GM12878 (cell line): ENCODE data around the gene HTT-AS. TPM values are rescaled to one million over a fixed set of nuclear protein-coding genes. Genes with fewer than 3 reads are reported as not detected.

ENCODE experiments used
- ATAC-seq: fragments of 200-7000 bp; cut with Tn5 transposase; 3 replicates; pipeline ENCODE4 v1.9.1; 2020; ENCODE audit warnings: mild to moderate bottlenecking, moderate library complexity
- BruUV-seq: library from RNA; stranded (reverse); fragments of 400-500 nt; replicated peaks from 2 replicates; lab custom pipeline; 2021; lab: Mats Ljungman, UMichigan
- CTCF ChIA-PET: fragments of 300-600 bp; sonication (Branson Sonifier 250); formaldehyde crosslinking; extraction: SDS; loops from one replicate; lab custom pipeline; 2021; ENCODE audit warnings: inconsistent platforms; lab: Yijun Ruan, JAX
- POLR2A ChIA-PET: fragments of 350-600 bp; formaldehyde crosslinking; extraction: SDS; loops from one replicate; lab custom pipeline; 2021; ENCODE audit warnings: inconsistent platforms; lab: Charles Lee
- RAD21 ChIA-PET: fragments of 300-600 bp; sonication (Branson Sonifier 250); formaldehyde crosslinking; loops from one replicate; lab custom pipeline; 2023; ENCODE audit warnings: antibody characterized with exemption; ENCODE audit not compliant: unreplicated experiment; lab: Charles Lee
- SMC1A ChIA-PET: fragments of 300-600 bp; sonication (Branson Sonifier 250); formaldehyde crosslinking; loops from one replicate; lab custom pipeline; 2023; ENCODE audit not compliant: unreplicated experiment, uncharacterized antibody; lab: Charles Lee
- DNase-seq: peaks from one replicate; pipeline ENCODE4 v3.0.0-alpha.2; 2011; ENCODE audit warnings: low read depth, low spot score
- FAIRE-seq: peaks from 3 replicates; lab custom pipeline; 2011; peaks lifted over from hg19 to GRCh38; lab: Jason Lieb, UNC
- H2AFZ ChIP-seq: 2 replicates; pipeline ENCODE4 v1.6.0; 2011; ENCODE audit warnings: low read depth, low read length, control low read depth; ENCODE audit not compliant: control insufficient read depth
- H3K27ac ChIP-seq: 2 replicates; pipeline ENCODE4 v1.5.1; 2011; ENCODE audit warnings: control low read depth; ENCODE audit not compliant: control insufficient read depth, insufficient read depth
- H3K27me3 ChIP-seq, 2 experiments: replicated peaks in 1 of 2; 2 replicates each; pipeline versions ENCODE4 v1.6.0 to v1.6.1; 2011; ENCODE audit warnings: low read length in 1 of 2; ENCODE audit not compliant: control insufficient read depth in 2 of 2, insufficient read depth in 2 of 2
- H3K36me3 ChIP-seq, 2 experiments: 2 replicates each; pipeline ENCODE4 v1.5.1; 2011; ENCODE audit warnings: low read length in 1 of 2; ENCODE audit not compliant: control insufficient read depth in 2 of 2, insufficient read depth in 2 of 2
- H3K4me1 ChIP-seq: 2 replicates; pipeline ENCODE4 v1.6.1; 2011; ENCODE audit warnings: mild to moderate bottlenecking, low read length, moderate library complexity, mixed read lengths; ENCODE audit not compliant: control insufficient read depth, insufficient read depth
- H3K4me2 ChIP-seq: 2 replicates; pipeline ENCODE4 v1.6.0; 2011; ENCODE audit warnings: control low read depth; ENCODE audit not compliant: control insufficient read depth, insufficient read depth
- H3K4me3 ChIP-seq: fragments of 200-600 bp; sonication (generic); 2 replicates; pipeline ENCODE4 v1.5.1; 2016
- H3K79me2 ChIP-seq: 2 replicates; pipeline ENCODE4 v1.6.0; 2011; ENCODE audit warnings: low read length; ENCODE audit not compliant: control insufficient read depth, insufficient read depth
- H3K9ac ChIP-seq: 2 replicates; pipeline ENCODE4 v1.8.0; 2011; ENCODE audit warnings: low read length, control low read depth, mixed read lengths; ENCODE audit not compliant: control insufficient read depth, insufficient read depth
- H3K9me3 ChIP-seq: replicated peaks from 3 replicates; pipeline ENCODE4 v1.5.1; 2011; ENCODE audit warnings: mild to moderate bottlenecking, low read length; ENCODE audit not compliant: control insufficient read depth, insufficient read depth
- H4K20me1 ChIP-seq: 2 replicates; pipeline ENCODE4 v1.6.0; 2011; ENCODE audit not compliant: control insufficient read depth, insufficient read depth
- ASH2L ChIP-seq: fragments of 300-600, 200-600 bp; sonication (generic); IDR thresholded peaks from 2 replicates; pipeline ENCODE4 v1.6.1; 2017; ENCODE audit warnings: low read depth, mild to moderate bottlenecking, borderline replicate concordance
- BHLHE40 ChIP-seq, 2 experiments: fragments of 450-650 bp in 1 of 2; IDR thresholded peaks; 2 replicates each; pipeline ENCODE4 v1.6.1; 2011 to 2017; ENCODE audit warnings: low read depth in 2 of 2, borderline replicate concordance in 1 of 2, improper control_type of control experiment in 1 of 2, low read length in 1 of 2, mild to moderate bottlenecking in 1 of 2
- CBX5 ChIP-seq: sonication (generic); IDR thresholded peaks from 2 replicates; pipeline ENCODE4 v1.6.1; 2016; ENCODE audit warnings: low read depth, moderate library complexity, mild to moderate bottlenecking, inconsistent platforms
- CHD1 ChIP-seq: IDR thresholded peaks from 2 replicates; pipeline ENCODE4 v1.6.1; 2012; ENCODE audit warnings: low read depth, low read length, improper control_type of control experiment
- DPF2 ChIP-seq: fragments of 450-650 bp; IDR thresholded peaks from 2 replicates; pipeline ENCODE4 v1.6.1; 2017; ENCODE audit warnings: mild to moderate bottlenecking
- FOS ChIP-seq: IDR thresholded peaks from 3 replicates; pipeline ENCODE4 v1.6.1; 2011; ENCODE audit warnings: borderline replicate concordance; ENCODE audit not compliant: insufficient read length; ENCODE audit errors: extremely low read depth
- HCFC1 ChIP-seq: fragments of 150-350 bp; IDR thresholded peaks from 2 replicates; pipeline ENCODE4 v1.6.1; 2014; ENCODE audit warnings: low read length
- HDAC2 ChIP-seq: fragments of 200-600 bp; sonication (generic); IDR thresholded peaks from 2 replicates; pipeline ENCODE4 v1.6.1; 2017
- IRF4 ChIP-seq: IDR thresholded peaks from 2 replicates; pipeline ENCODE4 v1.6.1; 2011; ENCODE audit warnings: low read depth, low read length
- JUNB ChIP-seq: IDR thresholded peaks from 2 replicates; pipeline ENCODE4 v1.6.1; 2016; ENCODE audit warnings: antibody characterized with exemption, mild to moderate bottlenecking
- JUND ChIP-seq: IDR thresholded peaks from 2 replicates; pipeline ENCODE4 v1.6.1; 2012; ENCODE audit warnings: low read depth, mild to moderate bottlenecking, low read length, improper control_type of control experiment, moderate library complexity
- NBN ChIP-seq: fragments of 450-650 bp; IDR thresholded peaks from 2 replicates; pipeline ENCODE4 v1.6.1; 2016
- RELA ChIP-seq: fragments of 450-650 bp; IDR thresholded peaks from 2 replicates; pipeline ENCODE4 v1.8.0; 2014; ENCODE audit warnings: borderline replicate concordance; ENCODE audit not compliant: partially characterized antibody
- SREBF1 ChIP-seq: IDR thresholded peaks from 2 replicates; pipeline ENCODE4 v1.6.1; 2012; ENCODE audit warnings: mild to moderate bottlenecking, low read length
- STAT1 ChIP-seq: fragments of 450-650 bp; conservative IDR thresholded peaks from 2 replicates; pipeline ENCODE4 v1.6.1; 2014; ENCODE audit warnings: antibody characterized with exemption, mild to moderate bottlenecking
- YBX1 ChIP-seq: fragments of 450-650 bp; IDR thresholded peaks from 2 replicates; pipeline ENCODE4 v1.6.1; 2016; ENCODE audit warnings: antibody characterized with exemption
- ZNF217 ChIP-seq: fragments of 450-650 bp; IDR thresholded peaks from 2 replicates; pipeline ENCODE4 v1.6.1; 2017; ENCODE audit warnings: antibody characterized with exemption, mild to moderate bottlenecking
- WGBS: methylation state at CpG from one replicate; pipeline ENCODE4 v1.1.6; 2016; ENCODE audit warnings: low lambda C conversion rate; ENCODE audit not compliant: insufficient replicate concordance, insufficient coverage; ENCODE audit errors: missing lambda C conversion rate; 5-methylcytosine and 5-hydroxymethylcytosine counted together
- in situ Hi-C: fragments of 300-500 bp; cut with MboI; formaldehyde crosslinking; loops from 9 replicates; pipeline ENCODE4 v1.14.3; 2018; ENCODE audit warnings: mixed read lengths
- intact Hi-C: fragments of 100-400 bp; cut with micrococcal nuclease; formaldehyde crosslinking; loops from one replicate; pipeline ENCODE4 v1.14.2; 2022; ENCODE audit not compliant: unreplicated experiment
- polyA plus RNA-seq, 11 experiments: library from polyadenylated mRNA; depleted of rRNA in 4 of 11; unstranded in 6 of 11; stranded (reverse) in 5 of 11; fragments of >200 nt; fragmentation: Nextera tagmentation in 4 of 11; fragmentation: Illumina TruSeq in 1 of 11; extraction: Ambion mirVana in 4 of 11; extraction: Trizol in 1 of 11; gene quantifications; 1 replicate in 1 of 11; 2 replicates in 10 of 11; pipeline versions ENCODE4 v1.2.1 to v1.2.3, GENCODE V29; 2011 to 2016; ENCODE audit warnings: inconsistent platforms in 2 of 11, missing spikeins in 2 of 11, low read depth in 1 of 11
- total RNA-seq, 4 experiments: library from RNA; depleted of rRNA in 3 of 4; stranded (reverse); fragments of >200 nt in 3 of 4; fragmentation: Illumina TruSeq in 1 of 4; extraction: Trizol in 1 of 4; gene quantifications; 2 replicates each; pipeline versions ENCODE4 v1.2.1 to v1.2.3, GENCODE V29; 2013 to 2021
- TF ChIP-seq, protein P1 (sequence below): IDR thresholded peaks from 2 replicates; pipeline ENCODE4 v1.6.1; 2011; ENCODE audit warnings: low read depth, mild to moderate bottlenecking, low read length, moderate library complexity, borderline replicate concordance; ENCODE audit errors: extremely low read depth
- TF ChIP-seq, protein P2 (sequence below): IDR thresholded peaks from 2 replicates; pipeline ENCODE4 v1.6.1; 2011; ENCODE audit warnings: low read depth, low read length, improper control_type of control experiment, borderline replicate concordance
- TF ChIP-seq, protein P3 (sequence below): fragments of 450-650 bp; IDR thresholded peaks from 2 replicates; pipeline ENCODE4 v1.6.1; 2016; ENCODE audit warnings: mild to moderate bottlenecking
- TF ChIP-seq, protein P4 (sequence below): fragments of 450-650 bp; IDR thresholded peaks from 2 replicates; pipeline ENCODE4 v1.6.1; 2017; ENCODE audit warnings: mild to moderate bottlenecking

HTT-AS gene
- total and polyA plus RNA-seq, 10 of the 15 experiments (the other 5 are each of a cell fraction or from before 2014, with no cell fraction given) = not detected

DNA sequence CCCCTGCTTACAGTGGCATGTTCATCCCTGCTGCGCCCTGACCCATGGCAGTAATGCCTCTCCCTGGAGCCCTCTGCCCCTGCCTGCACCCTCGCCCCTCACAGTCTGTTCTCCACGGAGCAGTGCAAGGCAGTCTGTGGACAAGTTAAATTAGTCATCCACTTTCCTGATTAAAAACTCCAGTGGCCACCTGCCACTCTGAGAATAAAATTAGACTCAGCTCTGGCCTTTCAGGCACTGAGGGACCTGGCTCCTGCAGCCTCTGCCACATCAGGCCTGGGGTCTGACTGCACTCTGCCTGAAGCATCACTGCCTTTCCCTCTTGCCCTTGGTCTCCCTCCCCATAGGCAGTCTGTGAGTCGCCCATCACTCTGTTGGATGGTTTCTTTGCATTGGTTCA lies 57.4 kb downstream of the HTT-AS start (continued):
- TF ChIP-seq FOS = no peak
- TF ChIP-seq CHD1 = no peak
- no peak for TF ChIP-seq JUND
- TF ChIP-seq NBN = no peak
- TF ChIP-seq, protein P1, sequence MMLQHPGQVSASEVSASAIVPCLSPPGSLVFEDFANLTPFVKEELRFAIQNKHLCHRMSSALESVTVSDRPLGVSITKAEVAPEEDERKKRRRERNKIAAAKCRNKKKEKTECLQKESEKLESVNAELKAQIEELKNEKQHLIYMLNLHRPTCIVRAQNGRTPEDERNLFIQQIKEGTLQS = no peak
- TF ChIP-seq HCFC1 = no peak

DNA sequence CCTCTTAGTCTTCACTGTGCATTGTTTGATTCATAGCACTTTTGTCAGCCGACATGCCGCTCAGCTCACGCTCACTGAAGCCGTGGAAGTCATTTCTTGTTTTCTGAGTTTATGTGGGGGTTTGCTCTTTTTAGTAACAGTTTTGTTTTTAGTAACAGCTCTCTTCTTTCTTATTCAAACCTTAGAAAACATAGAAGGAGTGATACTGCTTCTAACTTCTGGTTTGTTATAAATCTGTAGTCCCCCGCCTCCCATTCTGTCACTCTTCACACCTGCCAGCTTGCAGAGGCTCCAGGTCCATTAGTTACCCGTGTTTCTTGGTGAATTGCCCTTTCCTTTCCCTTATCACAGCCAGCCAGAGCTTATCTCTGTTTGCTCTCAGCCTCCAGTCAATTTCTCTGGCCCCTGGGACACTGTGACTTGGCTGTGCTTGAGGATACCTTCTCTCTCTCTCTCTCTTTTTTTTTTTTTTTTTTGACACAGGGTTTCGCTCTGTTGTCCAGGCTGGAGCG lies 60.4 kb downstream of the HTT-AS start:
- Histone ChIP-seq H3K4me2 (peak overlapping the region; percentile 93), H3K4me3 (no peak overlapping the region), H3K9ac (no peak overlapping the region; the same call in 1 of the 2 replicates), H3K4me1 (peaks cover 25% of the 10 kb centered on the region), H3K9me3 (no peaks in the 10 kb centered on the region), H3K27me3 (no peaks in the 10 kb centered on the region), H3K79me2 (no peaks in the 10 kb centered on the region), H2AFZ (peak overlapping the region; percentile 74), H3K36me3 (no peaks in the 10 kb centered on the region), H3K27ac (peak overlapping the region; percentile 50), H4K20me1 (no peaks in the 10 kb centered on the region)
- intact Hi-C loops (no loop called here), in situ Hi-C loops (no loop called here)
- POLR2A ChIA-PET = interaction anchor here (0.7 to 2.4 kb wide), 2 partner anchors 78 to 981 kb away, joined by 4 read pairs; no protein-coding TSS in a partner anchor
- RAD21 ChIA-PET = interaction anchor here (1.1 to 1.4 kb wide), 3 partner anchors 19 to 37 kb away, joined by 3 to 6 read pairs (median 3); no protein-coding TSS in a partner anchor
- CTCF ChIA-PET = interaction anchor here (0.7 to 1.8 kb wide), 6 partner anchors 18 to 36 kb away, joined by 3 to 12 read pairs (median 4); no protein-coding TSS in a partner anchor
- DNase-seq (peak; percentile 46), FAIRE-seq (peak; percentile 89), ATAC-seq (peak; percentile 86)
- BruUV-seq = no TSS peak
- SMC1A ChIA-PET = interaction anchor here (0.7 to 1.6 kb wide), 5 partner anchors 23 to 230 kb away, joined by 3 to 10 read pairs (median 3); no protein-coding TSS in a partner anchor
- 5% methylated on average over 8 of the region's 8 CpGs for WGBS
- no peak for TF ChIP-seq HDAC2
- no peak for TF ChIP-seq YBX1
- TF ChIP-seq IRF4 = peak; percentile 66; the same call in 1 of the 2 replicates
- TF ChIP-seq SREBF1 = no peak
- TF ChIP-seq ZNF217 = no peak
- TF ChIP-seq RELA = no peak
- TF ChIP-seq ASH2L = no peak
- TF ChIP-seq DPF2 = no peak
- TF ChIP-seq, protein P2, sequence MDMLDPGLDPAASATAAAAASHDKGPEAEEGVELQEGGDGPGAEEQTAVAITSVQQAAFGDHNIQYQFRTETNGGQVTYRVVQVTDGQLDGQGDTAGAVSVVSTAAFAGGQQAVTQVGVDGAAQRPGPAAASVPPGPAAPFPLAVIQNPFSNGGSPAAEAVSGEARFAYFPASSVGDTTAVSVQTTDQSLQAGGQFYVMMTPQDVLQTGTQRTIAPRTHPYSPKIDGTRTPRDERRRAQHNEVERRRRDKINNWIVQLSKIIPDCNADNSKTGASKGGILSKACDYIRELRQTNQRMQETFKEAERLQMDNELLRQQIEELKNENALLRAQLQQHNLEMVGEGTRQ = no peak
- TF ChIP-seq, protein P3, sequence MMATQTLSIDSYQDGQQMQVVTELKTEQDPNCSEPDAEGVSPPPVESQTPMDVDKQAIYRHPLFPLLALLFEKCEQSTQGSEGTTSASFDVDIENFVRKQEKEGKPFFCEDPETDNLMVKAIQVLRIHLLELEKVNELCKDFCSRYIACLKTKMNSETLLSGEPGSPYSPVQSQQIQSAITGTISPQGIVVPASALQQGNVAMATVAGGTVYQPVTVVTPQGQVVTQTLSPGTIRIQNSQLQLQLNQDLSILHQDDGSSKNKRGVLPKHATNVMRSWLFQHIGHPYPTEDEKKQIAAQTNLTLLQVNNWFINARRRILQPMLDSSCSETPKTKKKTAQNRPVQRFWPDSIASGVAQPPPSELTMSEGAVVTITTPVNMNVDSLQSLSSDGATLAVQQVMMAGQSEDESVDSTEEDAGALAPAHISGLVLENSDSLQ = peak; percentile 84
- TF ChIP-seq, protein P4, sequence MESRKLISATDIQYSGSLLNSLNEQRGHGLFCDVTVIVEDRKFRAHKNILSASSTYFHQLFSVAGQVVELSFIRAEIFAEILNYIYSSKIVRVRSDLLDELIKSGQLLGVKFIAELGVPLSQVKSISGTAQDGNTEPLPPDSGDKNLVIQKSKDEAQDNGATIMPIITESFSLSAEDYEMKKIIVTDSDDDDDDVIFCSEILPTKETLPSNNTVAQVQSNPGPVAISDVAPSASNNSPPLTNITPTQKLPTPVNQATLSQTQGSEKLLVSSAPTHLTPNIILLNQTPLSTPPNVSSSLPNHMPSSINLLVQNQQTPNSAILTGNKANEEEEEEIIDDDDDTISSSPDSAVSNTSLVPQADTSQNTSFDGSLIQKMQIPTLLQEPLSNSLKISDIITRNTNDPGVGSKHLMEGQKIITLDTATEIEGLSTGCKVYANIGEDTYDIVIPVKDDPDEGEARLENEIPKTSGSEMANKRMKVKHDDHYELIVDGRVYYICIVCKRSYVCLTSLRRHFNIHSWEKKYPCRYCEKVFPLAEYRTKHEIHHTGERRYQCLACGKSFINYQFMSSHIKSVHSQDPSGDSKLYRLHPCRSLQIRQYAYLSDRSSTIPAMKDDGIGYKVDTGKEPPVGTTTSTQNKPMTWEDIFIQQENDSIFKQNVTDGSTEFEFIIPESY = no peak
- TF ChIP-seq STAT1 = no peak
- TF ChIP-seq JUNB = peak; percentile 92
- TF ChIP-seq BHLHE40 (IDR thresholded peaks at IDR 0.05; ENCODE audit: borderline replicate concordance in 1 of 2, low read depth in 2 of 2, low read length in 1 of 2) = peak; percentile 58 to 63; a peak in 3 of 4 replicates
- no peak for TF ChIP-seq HCFC1
- TF ChIP-seq CBX5 = no peak
